Tibial artery (tissue), 4 donors: ENCODE data around the gene NSG1.

Experiments used
- DNase-seq, 2 donors: peaks; one replicate each; pipeline ENCODE4 v3.0.0-alpha.2; 2019
- H3K27ac ChIP-seq, 2 donors: fragments of 200-600 bp; sonication (generic) in 1 of 2; 1 replicate in 1 of 2; 2 replicates in 1 of 2; pipeline ENCODE4 v1.5.1; 2018 to 2019; ENCODE audit warnings: mild to moderate bottlenecking in 1 of 2
- H3K27me3 ChIP-seq, 2 donors: fragments of 200-600 bp; sonication (generic) in 1 of 2; one replicate each; pipeline versions ENCODE4 v1.5.1 to v1.6.0; 2016 to 2019
- H3K36me3 ChIP-seq, 3 donors: fragments of 200-600 bp; sonication (generic) in 2 of 3; one replicate each; pipeline ENCODE4 v1.5.1; 2016 to 2019; ENCODE audit warnings: mild to moderate bottlenecking in 2 of 3
- H3K4me1 ChIP-seq, 4 donors: fragments of 200-600 bp; sonication (generic) in 2 of 4; 1 replicate in 3 of 4; 2 replicates in 1 of 4; pipeline ENCODE4 v1.5.1; 2016 to 2019
- H3K4me3 ChIP-seq, 2 donors: fragments of 200-600 bp; sonication (generic) in 1 of 2; 1 replicate in 1 of 2; 2 replicates in 1 of 2; pipeline ENCODE4 v1.5.1; 2018 to 2019; ENCODE audit warnings: mild to moderate bottlenecking in 2 of 2
- H3K9me3 ChIP-seq, 3 donors: fragments of 200-600 bp; sonication (generic) in 1 of 3; one replicate each; pipeline ENCODE4 v1.5.1; 2016 to 2019
- CTCF ChIP-seq, 2 experiments: fragments of 200-600 bp in 1 of 2; fragments of 450-650 bp in 1 of 2; IDR thresholded peaks; one replicate each; pipeline ENCODE4 v1.5.1; 2017 to 2019; ENCODE audit warnings: antibody characterized with exemption in 2 of 2, mild to moderate bottlenecking in 1 of 2, moderate library complexity in 1 of 2
- intact Hi-C: fragments of 100-400 bp; cut with DNase I; formaldehyde crosslinking; loops from one replicate; pipeline ENCODE4 v1.15.0; 2023; ENCODE audit warnings: low total_unique reads

NSG1 gene

DNA sequence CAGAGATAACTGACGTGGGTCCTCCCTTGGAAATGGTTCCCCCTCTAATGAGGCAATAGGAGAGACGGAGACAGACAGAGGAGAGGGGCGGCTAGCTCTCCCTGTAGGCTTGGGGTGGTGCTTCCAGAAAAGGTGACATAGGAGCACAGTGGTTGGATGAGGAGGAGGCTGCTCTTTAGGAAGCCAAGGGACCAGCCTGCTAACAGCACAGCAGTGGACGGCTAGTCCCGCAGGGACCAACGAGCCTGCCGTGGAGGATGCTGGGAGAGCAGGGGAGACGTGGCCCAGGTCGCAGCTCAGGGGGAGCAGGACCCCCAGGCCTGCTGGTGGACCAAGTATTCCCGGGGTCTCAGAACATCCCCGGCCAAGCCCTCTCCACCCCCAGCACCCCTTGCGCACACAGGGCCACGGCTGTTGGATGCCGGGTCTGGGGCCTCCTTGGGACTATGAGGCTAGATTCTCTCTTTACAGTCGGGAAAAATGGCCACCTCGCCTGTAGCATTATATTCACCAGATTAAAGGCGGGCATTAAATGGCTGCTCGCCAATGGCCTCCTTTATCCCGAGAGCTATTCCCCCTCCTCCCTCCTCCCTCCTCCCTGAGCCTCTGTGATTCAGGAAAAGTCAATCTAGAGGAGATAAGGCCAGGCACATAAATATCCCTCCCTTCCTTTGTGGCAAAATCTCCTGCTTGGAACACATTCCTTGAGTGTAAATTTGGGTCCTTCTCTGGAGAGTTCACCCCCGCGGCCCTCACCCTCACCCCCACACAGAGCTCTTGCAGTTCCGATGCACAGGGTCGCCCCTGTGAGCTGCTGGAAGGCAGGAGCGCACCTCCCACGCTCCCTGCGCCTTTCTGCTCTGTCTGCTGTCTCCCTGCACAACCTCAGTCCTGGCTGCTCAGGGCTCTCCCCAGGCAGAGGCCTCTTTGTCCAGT lies 30.5 kb upstream of the NSG1 start:
- Histone ChIP-seq H3K27ac (no peak overlapping the region), H3K9me3 (no peaks in the 10 kb centered on the region), H3K36me3 (no peaks in the 10 kb centered on the region), H3K27me3 (peaks cover 0 to 32% of the 10 kb centered on the region in 2 donors), H3K4me3 (no peak overlapping the region), H3K4me1 (no peaks in the 10 kb centered on the region)
- no peak for TF ChIP-seq CTCF (IDR thresholded peaks at IDR 0.05)
- intact Hi-C loops = no loop called here
- DNase-seq = no peak

GRCh38 chr4:4358093-4358854 lies 28.6 kb upstream of the NSG1 start:
- intact Hi-C loops = no loop called here
- DNase-seq = no peak
- no peak for TF ChIP-seq CTCF (IDR thresholded peaks at IDR 0.05)

DNA sequence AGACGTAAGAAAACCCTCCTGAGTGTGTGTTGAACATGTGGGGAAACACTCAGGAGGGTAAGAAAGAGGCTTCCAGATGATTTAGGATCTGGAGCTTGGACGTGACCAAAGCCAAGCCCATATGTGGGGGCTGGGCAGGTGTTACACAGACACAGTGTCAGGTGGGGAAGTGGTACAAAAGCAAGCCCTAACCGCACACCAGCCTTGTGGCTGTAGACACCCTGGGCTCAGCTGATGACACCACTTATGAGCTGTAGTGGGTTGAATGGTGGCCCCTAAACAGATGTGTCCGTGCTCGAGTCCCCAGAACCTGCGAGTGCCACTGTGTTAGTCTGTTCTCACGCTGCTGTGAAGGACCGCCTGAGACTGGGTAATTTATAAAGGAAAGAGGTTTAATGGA lies 25.0 kb upstream of the NSG1 start:
- intact Hi-C loops = no loop called here
- DNase-seq = no peak
- H3K4me1 ChIP-seq = no peaks in the 10 kb centered on the region
- no peaks in the 10 kb centered on the region for H3K36me3 ChIP-seq
- no peak overlapping the region for H3K4me3 ChIP-seq
- TF ChIP-seq CTCF (IDR thresholded peaks at IDR 0.05) = no peak
- no peak overlapping the region for H3K27ac ChIP-seq
- no peaks in the 10 kb centered on the region for H3K9me3 ChIP-seq
- H3K27me3 ChIP-seq = peaks cover 0 to 29% of the 10 kb centered on the region in 2 donors

More at GRCh38 chr4:4358093-4358854, 28.6 kb upstream of the NSG1 start:
- Histone ChIP-seq H3K4me1 (no peaks in the 10 kb centered on the region), H3K36me3 (no peaks in the 10 kb centered on the region), H3K27me3 (peaks cover 0 to 35% of the 10 kb centered on the region in 2 donors), H3K9me3 (no peaks in the 10 kb centered on the region), H3K27ac (no peak overlapping the region), H3K4me3 (no peak overlapping the region)

DNA sequence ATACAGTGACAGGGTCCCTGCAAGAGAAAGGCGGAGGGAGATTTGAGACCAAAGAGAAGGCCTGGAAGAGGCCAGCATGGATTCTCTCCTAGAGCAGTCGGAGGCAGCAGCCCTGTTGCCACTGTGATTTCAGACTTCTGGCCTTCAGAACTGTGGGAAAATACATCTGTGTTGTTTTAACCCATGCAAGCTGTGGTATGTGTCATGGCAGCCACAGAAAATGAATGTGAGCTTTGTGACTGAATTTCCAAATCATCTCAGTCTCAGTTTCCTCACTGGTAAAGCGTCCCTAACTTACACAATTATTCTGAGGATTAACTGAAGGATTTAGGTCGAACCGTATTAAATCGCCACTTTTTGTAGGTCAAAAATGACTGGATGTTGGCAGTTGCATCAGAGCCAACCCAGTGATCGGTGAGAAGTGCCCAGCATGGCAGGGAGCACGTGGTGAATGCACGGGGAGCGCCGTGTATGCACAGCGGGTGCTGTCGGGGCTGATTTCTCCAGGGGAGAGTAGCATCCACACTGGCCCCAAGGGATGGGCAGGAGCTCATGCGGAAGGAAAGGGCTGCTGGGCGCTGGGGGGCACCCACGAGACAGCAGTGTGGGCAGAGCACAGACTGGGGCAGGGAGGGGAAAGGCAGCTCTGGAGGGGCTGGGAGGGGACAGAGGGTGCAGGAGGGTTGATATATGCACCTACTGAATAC lies 23.8 kb upstream of the NSG1 start:
- Histone ChIP-seq H3K36me3 (no peaks in the 10 kb centered on the region), H3K9me3 (no peaks in the 10 kb centered on the region), H3K4me3 (no peak overlapping the region), H3K4me1 (no peaks in the 10 kb centered on the region), H3K27ac (no peak overlapping the region), H3K27me3 (peaks cover 0 to 20% of the 10 kb centered on the region in 2 donors)
- intact Hi-C loops = no loop called here
- no peak for DNase-seq
- no peak for TF ChIP-seq CTCF (IDR thresholded peaks at IDR 0.05)

DNA sequence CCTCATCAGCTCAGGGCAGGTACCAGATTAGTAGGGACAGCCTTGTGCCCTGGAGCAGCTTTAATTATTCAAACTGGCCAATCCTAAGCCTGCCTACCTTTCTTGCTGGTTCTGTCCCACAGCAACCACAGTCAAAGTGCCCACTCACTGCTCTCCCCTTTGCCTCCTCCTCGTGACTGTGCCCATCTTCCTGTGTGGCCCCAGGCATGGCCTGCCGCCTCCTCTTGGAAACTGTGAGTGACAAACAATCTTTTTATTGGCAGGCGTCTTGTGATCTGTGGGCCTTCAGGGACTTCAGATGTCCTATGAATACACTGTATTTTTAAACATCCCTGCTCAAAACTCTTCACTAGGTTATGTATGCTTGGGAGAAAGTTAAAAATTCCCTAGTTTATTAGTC lies 22.8 kb upstream of the NSG1 start:
- no peak for DNase-seq

More for the DNA sequence above, 22.8 kb upstream of the NSG1 start:
- TF ChIP-seq CTCF (IDR thresholded peaks at IDR 0.05) = no peak
- H3K27ac ChIP-seq = no peak overlapping the region
- intact Hi-C loops = no loop called here
- H3K27me3 ChIP-seq = peaks cover 0 to 12% of the 10 kb centered on the region in 2 donors
- H3K4me3 ChIP-seq = no peak overlapping the region
- no peaks in the 10 kb centered on the region for H3K36me3 ChIP-seq
- no peaks in the 10 kb centered on the region for H3K4me1 ChIP-seq
- no peaks in the 10 kb centered on the region for H3K9me3 ChIP-seq
